ENCODE results near the gene CCDC183.
A peak's percentile ranks its signal among the peaks of the same experiment; 100 is the strongest.
"Not testable (repeated sequence)": the region's sequence is repeated elsewhere in the genome, so short reads cannot be mapped to it uniquely, and the experiment has no call there.

The CCDC183 gene

GRCh38 chr9:136839229-136840139, 43.3 kb downstream of the CCDC183 start:
- no peak for DNase-seq (ENCODE audit: low spot score)

- no peak for DNase-seq (ENCODE audit: low spot score)
These were observed 44.2 kb downstream of the CCDC183 start for GRCh38 chr9:136840140-136840876.

- no peak for DNase-seq (ENCODE audit: low spot score)
These were observed 44.9 kb downstream of the CCDC183 start for GRCh38 chr9:136840877-136841645.

DNA sequence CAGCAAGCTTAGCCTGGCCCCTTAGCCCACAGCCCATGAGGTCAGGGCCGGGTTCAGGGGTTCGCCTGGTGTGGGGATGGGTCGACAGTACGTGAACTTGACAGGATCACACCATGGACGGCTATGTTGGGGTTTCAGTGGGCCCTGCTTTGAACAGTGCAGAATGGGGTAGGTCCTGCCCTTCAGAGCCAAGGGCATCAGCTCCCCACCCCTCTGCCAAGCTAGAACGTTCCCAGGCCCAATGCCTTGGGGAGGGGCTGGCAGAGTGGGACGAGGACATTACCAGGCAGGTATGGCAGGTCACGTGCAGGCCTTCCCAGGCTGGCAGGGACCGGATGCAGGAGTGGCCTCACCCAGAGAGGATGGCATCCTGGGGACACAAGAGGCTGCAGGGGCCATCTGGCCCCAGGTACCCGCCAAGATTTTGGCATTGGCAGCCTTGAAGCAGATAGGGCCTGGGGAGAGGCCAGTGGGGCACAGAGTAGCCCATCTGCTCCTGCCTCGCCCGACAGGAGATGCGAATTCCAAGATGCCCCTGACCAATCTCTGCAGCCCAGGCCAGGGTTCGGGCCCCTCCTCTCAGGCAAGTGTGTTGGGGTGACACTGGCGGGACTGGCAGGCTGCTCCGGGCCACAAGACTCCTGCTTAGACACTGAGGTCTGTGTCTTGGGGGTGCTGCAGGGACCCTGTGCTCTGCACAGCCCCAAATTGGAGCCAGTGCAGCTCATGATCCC, 45.7 kb downstream of the CCDC183 start:
- not testable (repeated sequence) for DNase-seq (ENCODE audit: low spot score)

- DNase-seq (ENCODE audit: low spot score): peak; percentile 90
These were observed 46.3 kb downstream of the CCDC183 start, which contains the start of gene AJM1 for GRCh38 chr9:136842380-136842948. Gene AJM1, plus strand, starts transcription at chr9:136842478. Its CDS starts 1,937 bp downstream, at chr9:136844415.

DNA sequence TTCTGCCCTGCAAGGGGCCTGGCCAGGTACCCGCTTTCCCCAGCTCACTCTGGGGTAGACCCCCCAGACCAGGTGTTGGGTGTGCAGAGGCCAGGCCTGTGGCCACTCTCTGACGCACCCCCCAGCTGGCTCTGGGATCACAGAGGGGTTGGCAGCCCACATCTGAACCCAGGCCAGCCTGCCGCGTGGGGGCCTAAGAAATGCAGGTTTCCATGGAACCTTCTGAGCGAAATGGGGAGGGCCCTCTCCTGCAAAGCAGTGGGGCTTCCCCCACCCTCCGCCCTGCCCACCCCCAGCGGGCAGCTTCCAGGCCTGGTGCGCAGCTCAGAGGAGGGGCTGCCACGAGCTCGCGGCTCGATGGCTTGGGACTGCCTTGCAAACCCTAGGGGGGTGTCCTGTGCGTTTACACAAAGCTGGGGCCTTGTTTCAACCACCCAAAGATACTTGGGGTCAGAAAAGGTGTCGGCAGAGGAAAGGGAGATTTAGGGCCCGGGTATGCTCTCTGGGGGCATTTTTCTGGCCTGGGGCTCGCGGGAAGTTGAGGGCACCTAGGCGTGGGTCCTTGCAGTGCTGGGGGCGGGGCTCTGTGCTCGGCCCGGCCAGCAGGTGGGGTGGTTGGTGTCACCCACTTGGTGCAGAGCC, 47.1 kb downstream of the CCDC183 start:
- not testable (repeated sequence) for DNase-seq (ENCODE audit: low spot score)

DNA sequence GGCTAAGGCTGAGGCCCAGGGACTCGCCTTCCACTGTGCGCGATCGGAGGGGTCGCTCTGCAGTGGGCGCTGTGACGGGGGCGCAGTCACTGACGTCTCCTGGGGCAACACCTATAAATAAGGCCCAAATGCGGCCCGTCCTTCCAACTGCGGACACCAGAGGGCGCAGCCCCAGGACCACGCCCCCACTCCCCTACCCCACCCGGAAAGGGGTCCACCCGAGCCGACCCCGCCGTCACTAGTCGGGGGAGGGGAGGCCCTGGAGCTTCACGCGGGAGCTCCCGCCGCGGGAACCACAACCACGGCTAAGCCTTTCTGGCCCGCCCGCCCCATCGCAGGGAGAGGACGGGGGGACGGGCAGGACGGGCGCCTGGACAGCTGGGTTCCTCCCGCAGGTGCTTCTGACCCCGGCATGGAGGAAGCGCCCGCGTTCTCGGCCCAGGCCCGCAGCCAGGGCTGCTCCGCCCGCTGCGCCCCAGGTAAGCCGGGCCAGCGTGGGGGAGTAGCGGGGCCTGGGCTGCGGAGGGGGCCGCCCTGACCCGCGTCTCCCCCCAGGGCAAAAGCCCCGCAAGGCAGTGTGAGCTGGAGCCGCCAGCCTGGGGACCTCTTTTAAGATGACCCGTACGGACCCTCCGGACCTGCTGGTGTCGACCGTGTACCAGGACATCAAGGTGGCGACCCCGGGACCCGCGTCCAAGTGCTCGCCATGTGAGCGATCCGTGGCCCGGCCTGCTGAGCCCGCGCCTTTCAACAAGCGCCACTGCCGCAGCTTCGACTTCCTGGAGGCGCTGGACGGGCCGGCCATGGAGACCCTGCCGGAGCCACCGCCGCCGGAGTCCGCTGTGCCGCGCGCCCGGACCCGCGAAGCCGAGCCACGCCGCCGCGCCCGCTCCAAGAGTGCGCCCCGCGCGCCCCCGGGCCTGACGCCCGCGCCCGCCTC, 47.9 kb downstream of the CCDC183 start:
- DNase-seq (ENCODE audit: low spot score): not testable (repeated sequence)

DNA sequence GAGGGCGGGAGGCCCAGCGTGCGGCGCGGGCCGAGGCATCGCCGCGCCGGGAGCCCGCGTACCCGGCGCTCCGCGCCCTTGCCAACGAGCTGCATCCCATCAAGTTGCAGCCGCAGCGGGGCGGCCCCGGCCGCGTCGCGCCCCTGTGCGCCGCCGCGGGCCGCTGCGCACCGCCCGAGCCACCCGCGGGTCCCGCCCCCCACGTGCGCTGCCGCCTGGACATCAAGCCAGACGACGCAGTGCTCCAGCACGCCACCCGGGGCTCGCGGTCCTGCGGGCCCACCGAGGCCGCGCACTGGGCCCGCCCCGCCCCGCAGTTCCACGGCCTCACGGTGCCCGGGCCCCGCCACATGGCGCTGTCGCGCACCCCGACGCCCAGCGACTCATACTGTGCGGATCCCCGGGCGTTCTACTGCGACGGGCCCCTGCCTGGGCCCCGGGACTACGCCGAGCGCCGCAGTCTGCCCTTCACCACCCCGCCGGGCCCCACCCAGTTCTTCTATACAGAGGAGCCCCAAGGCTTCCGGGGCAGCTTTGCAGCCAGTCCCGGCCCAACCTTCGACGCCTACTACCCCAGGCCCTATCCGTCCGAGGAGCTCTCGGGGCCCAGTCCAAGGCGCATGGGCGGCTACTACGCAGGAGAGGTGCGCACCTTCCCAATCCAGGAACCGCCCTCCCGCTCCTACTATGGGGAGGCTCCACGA, 48.8 kb downstream of the CCDC183 start:
- no peak for DNase-seq (ENCODE audit: low spot score)

DNA sequence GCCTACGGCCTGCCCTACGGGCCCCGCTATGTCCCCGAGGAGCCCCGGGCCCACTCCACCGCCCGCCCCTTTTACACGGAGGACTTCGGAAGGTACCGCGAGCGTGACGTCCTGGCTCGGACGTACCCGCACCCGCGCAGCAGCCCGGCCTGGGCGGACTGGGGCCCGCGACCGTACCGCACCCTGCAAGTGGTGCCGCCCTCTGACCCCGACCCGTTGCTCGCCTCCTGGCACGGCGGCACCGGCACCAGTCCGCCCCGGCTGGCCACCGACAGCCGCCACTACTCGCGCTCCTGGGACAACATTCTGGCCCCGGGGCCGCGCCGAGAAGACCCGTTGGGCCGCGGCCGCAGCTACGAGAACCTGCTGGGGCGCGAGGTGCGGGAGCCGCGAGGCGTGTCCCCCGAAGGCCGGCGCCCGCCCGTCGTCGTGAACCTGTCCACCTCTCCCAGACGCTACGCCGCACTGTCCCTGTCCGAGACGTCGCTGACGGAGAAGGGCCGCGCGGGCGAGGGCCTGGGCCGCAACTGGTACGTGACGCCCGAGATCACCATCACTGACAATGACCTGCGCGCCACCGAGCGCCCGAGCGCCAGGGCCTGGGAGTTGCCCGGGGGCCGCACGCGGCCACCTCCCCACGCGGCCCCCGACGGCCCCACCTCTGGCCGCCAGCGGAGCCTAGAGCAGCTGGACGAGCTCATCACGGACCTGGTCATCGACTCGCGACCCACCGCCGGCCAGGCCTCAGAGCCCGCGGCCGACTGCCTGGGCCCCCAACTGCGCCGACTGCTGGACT, 49.5 kb downstream of the CCDC183 start:
- no peak for DNase-seq (ENCODE audit: low spot score)

DNA sequence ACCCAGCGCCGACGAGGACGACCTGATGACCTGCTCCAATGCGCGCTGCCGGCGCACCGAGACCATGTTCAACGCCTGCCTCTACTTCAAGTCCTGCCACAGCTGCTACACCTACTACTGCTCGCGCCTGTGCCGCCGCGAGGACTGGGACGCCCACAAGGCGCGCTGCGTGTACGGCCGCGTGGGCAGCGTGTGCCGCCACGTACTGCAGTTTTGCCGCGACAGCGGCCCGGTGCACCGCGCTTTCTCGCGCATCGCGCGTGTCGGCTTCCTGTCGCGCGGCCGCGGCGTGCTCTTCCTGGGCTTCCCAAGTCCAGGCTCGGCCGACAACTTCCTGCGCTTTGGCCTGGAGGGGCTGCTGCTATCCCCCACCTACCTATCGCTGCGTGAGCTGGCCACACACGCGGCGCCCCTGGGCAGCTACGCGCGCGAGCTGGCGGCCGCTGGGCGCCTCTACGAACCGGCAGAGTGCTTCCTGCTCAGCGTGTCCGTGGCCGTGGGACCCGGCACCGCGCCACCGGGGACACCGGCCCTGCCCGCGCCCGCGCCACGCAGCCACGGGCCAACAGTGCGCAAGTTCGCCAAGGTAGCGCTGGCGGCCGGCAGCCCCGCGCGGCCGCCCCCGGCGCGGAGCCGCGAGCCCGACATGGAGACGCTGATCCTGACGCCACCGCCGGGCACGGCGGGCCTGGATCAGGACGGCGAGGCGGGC, 50.4 kb downstream of the CCDC183 start:
- DNase-seq (ENCODE audit: low spot score): no peak

DNA sequence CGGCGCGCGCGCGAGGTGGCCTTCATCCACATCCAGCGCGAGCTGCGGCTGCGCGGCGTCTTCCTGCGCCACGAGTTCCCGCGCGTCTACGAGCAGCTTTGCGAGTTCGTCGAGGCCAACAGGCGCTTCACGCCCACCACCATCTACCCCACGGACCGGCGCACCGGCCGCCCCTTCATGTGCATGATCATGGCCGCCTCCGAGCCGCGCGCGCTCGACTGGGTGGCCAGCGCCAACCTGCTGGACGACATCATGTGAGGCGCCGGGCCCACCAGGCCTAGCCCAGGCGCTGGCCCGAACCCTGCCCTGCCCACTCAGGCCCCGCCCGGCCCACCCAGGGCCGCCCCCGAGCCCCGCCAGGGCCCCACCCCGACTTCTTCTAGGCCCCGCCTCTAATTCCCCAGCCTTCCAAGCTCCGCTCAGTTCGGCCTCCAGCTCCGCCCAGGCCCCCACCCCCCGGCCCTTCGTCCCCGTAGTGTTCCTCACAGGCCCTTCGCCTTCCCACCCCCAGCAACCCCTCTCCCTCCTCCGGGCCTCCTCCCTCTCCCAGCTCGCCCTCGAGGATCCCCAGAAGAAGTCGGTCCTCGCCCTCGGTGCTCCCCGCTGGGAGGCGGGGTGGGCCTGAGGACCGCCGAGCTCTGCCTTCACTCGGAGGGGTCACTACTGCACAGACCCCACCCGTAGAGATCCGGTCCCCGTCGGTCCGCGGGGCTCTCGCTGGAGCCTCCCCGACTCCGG, 51.1 kb downstream of the CCDC183 start:
- DNase-seq (ENCODE audit: low spot score): peak; percentile 87

GRCh38 chr9:136847826-136848392, 51.8 kb downstream of the CCDC183 start:
- DNase-seq (ENCODE audit: low spot score): peak; percentile 89

GRCh38 chr9:136848393-136849037, 52.4 kb downstream of the CCDC183 start:
- DNase-seq (ENCODE audit: low spot score): peak; percentile 81

- peak; percentile 99 for DNase-seq (ENCODE audit: low spot score)
These were observed 53.2 kb downstream of the CCDC183 start, which contains the start of gene PHPT1 for GRCh38 chr9:136849038-136849959. Gene PHPT1, plus strand, starts transcription at chr9:136849409. Its CDS starts 22 bp downstream, at chr9:136849431.
